ENCODE results near the gene FAM228B. TPM values are rescaled to one million over a fixed set of nuclear protein-coding genes. Genes with fewer than 3 reads are reported as not detected.

The FAM228B gene
- total and polyA plus RNA-seq, 9 of the 15 experiments (the other 6 are each of a cell fraction or from before 2014, with no cell fraction given), result 1.1 to 3.7 (median 2.6) TPM

- TF ChIP-seq SAFB (IDR thresholded peaks at IDR 0.05; ENCODE audit: borderline replicate concordance, low read depth, low read length) (peak; percentile 96), TFAP4 (CRISPR knock-in tag; IDR thresholded peaks at IDR 0.05; ENCODE audit: borderline replicate concordance) (peak; percentile 52; the same call in 1 of the 2 replicates), TGIF2 (CRISPR knock-in tag; IDR thresholded peaks at IDR 0.05) (no peak), SRSF3 (IDR thresholded peaks at IDR 0.05; ENCODE audit: insufficient read depth, low read length) (no peak), HDGF (IDR thresholded peaks at IDR 0.05) (no peak), MXI1 (IDR thresholded peaks at IDR 0.05; ENCODE audit: low read depth, low read length) (no peak), MBD2 (IDR thresholded peaks at IDR 0.05; ENCODE audit: borderline replicate concordance, low read depth) (peak; percentile 35; the same call in 1 of the 2 replicates), ZNF23 (CRISPR knock-in tag; IDR thresholded peaks at IDR 0.05) (no peak), MED1 (CRISPR knock-in tag; IDR thresholded peaks at IDR 0.05; ENCODE audit: borderline replicate concordance) (no peak), HNRNPLL (IDR thresholded peaks at IDR 0.05; ENCODE audit: low read depth, low read length, poor library complexity, severe bottlenecking) (peak; percentile 64), ID3 (CRISPR knock-in tag; IDR thresholded peaks at IDR 0.05) (no peak), ID3 (tag; IDR thresholded peaks at IDR 0.05) (0 out of 2 replicates have a peak, but pooled peaks have one; percentile 44), ZNF239 (CRISPR knock-in tag; IDR thresholded peaks at IDR 0.05) (no peak), SNRNP70 (optimal IDR thresholded peaks at IDR 0.05; ENCODE audit: low read depth, low read length) (no peak), POLR2AphosphoS5 (IDR thresholded peaks at IDR 0.05; ENCODE audit: control insufficient read depth, insufficient read depth, low read depth, low read length) (peak; percentile 75), KDM2B (CRISPR knock-in tag; IDR thresholded peaks at IDR 0.05) (no peak), U2AF2 (optimal IDR thresholded peaks at IDR 0.05; ENCODE audit: low read depth, low read length) (no peak), POU5F1 (IDR thresholded peaks at IDR 0.05; ENCODE audit: borderline replicate concordance, low read depth, low read length, partially characterized antibody) (no peak), MEIS2 (IDR thresholded peaks at IDR 0.05; ENCODE audit: partially characterized antibody) (peak; percentile 56), PTTG1 (tag; IDR thresholded peaks at IDR 0.05; ENCODE audit: low read depth) (no peak), TEAD4 (IDR thresholded peaks at IDR 0.05; ENCODE audit: low read length) (no peak), TEAD4 (CRISPR knock-in tag; IDR thresholded peaks at IDR 0.05; ENCODE audit: borderline replicate concordance) (no peak), USF1 (CRISPR knock-in tag; IDR thresholded peaks at IDR 0.05) (no peak), PTBP1 (IDR thresholded peaks at IDR 0.05; ENCODE audit: low read depth, low read length) (no peak), ZBED1 (IDR thresholded peaks at IDR 0.05) (0 out of 2 replicates have a peak, but pooled peaks have one; percentile 16), ERF (CRISPR knock-in tag; IDR thresholded peaks at IDR 0.05) (no peak; the same call in 1 of the 2 replicates), MEF2A (IDR thresholded peaks at IDR 0.05; ENCODE audit: control insufficient read depth, low read depth, low read length) (no peak), JUN (IDR thresholded peaks at IDR 0.05; ENCODE audit: borderline replicate concordance, low read depth, low read length) (no peak), JUN (CRISPR knock-in tag; IDR thresholded peaks at IDR 0.05; ENCODE audit: borderline replicate concordance) (no peak)
These were observed at the start of gene FAM228B, which contains the start of gene PFN4 (continued) for GRCh38 chr2:24123195-24123921.
